ENCODE results near the gene NAB2. TPM values are rescaled to one million over a fixed set of nuclear protein-coding genes. Genes with fewer than 3 reads are reported as not detected.

NAB2 gene
- total RNA-seq, 2 experiments from 2014 or later, result 13.1 to 16.1 TPM

GRCh38 chr12:57103856-57104255 lies 14.9 kb downstream of the NAB2 start:
- Mint-ChIP-seq H3K27ac (peak overlapping the region; percentile 16), H3K36me3 (peaks cover 42% of the 10 kb centered on the region), H3K4me3 (no peak overlapping the region), H3K27me3 (no peaks in the 10 kb centered on the region), H3K9me3 (no peaks in the 10 kb centered on the region), H3K4me1 (peaks cover 54% of the 10 kb centered on the region)
- no peak for DNase-seq
- ATAC-seq (ENCODE audit: low read depth), result no peak
- POLR2A ChIA-PET, result interaction anchor here (0.6 to 4.1 kb wide), 5 partner anchors 8 to 25 kb away, joined by 3 to 21 read pairs (median 7); partner anchors contain the start of gene NEMP1

- Mint-ChIP-seq H3K4me1 (peaks cover 52% of the 10 kb centered on the region), H3K36me3 (peaks cover 40% of the 10 kb centered on the region), H3K27me3 (no peaks in the 10 kb centered on the region), H3K4me3 (no peak overlapping the region), H3K9me3 (no peaks in the 10 kb centered on the region), H3K27ac (no peak overlapping the region)
- ATAC-seq (ENCODE audit: low read depth), result no peak
- no peak for DNase-seq
- POLR2A ChIA-PET, result interaction anchor here (0.6 to 4.1 kb wide), 7 partner anchors 8 to 35 kb away, joined by 3 to 21 read pairs (median 6); partner anchors contain the start of genes LRP1 and NEMP1
Observed at GRCh38 chr12:57104292-57104910, 15.5 kb downstream of the NAB2 start.

GRCh38 chr12:57105011-57105753 lies 16.3 kb downstream of the NAB2 start:
- ATAC-seq (ENCODE audit: low read depth), result no peak
- Mint-ChIP-seq H3K27ac (no peak overlapping the region), H3K4me1 (peaks cover 58% of the 10 kb centered on the region)

GRCh38 chr12:57106021-57106708 lies 17.3 kb downstream of the NAB2 start:
- Mint-ChIP-seq H3K4me1 (peaks cover 56% of the 10 kb centered on the region), H3K36me3 (peaks cover 35% of the 10 kb centered on the region), H3K4me3 (no peak overlapping the region), H3K27me3 (no peaks in the 10 kb centered on the region), H3K27ac (no peak overlapping the region), H3K9me3 (no peaks in the 10 kb centered on the region)
- DNase-seq (no peak), ATAC-seq (ENCODE audit: low read depth) (no peak)
- POLR2A ChIA-PET, result interaction anchor here (0.6 to 1.7 kb wide), 5 partner anchors 8 to 37 kb away, joined by 3 to 5 read pairs (median 3); no protein-coding TSS in a partner anchor

More at GRCh38 chr12:57105011-57105753, 16.3 kb downstream of the NAB2 start:
- POLR2A ChIA-PET, result interaction anchor here (1.1 to 4.1 kb wide), 4 partner anchors 10 to 23 kb away, joined by 3 to 21 read pairs (median 6); partner anchors contain the start of gene LRP1
- no peaks in the 10 kb centered on the region for H3K27me3 Mint-ChIP-seq
- H3K36me3 Mint-ChIP-seq, result peaks cover 36% of the 10 kb centered on the region
- H3K9me3 Mint-ChIP-seq, result no peaks in the 10 kb centered on the region
- H3K4me3 Mint-ChIP-seq, result no peak overlapping the region
- DNase-seq, result no peak

- Mint-ChIP-seq H3K4me1 (peaks cover 59% of the 10 kb centered on the region), H3K27ac (peak overlapping the region; percentile 53), H3K36me3 (peaks cover 28% of the 10 kb centered on the region), H3K27me3 (no peaks in the 10 kb centered on the region), H3K4me3 (no peak overlapping the region), H3K9me3 (no peaks in the 10 kb centered on the region)
- ATAC-seq (ENCODE audit: low read depth) (no peak), DNase-seq (no peak)
- POLR2A ChIA-PET, result interaction anchor here (1.3 to 5.0 kb wide), 2 partner anchors 17 to 29 kb away, joined by 6 to 166 read pairs; partner anchors contain the start of genes NAB2 and NEMP1
Observed at GRCh38 chr12:57107456-57108155, 18.7 kb downstream of the NAB2 start.

- H3K4me3 Mint-ChIP-seq, result peak overlapping the region; percentile 94
- H3K4me1 Mint-ChIP-seq, result peaks cover 48% of the 10 kb centered on the region
- peak overlapping the region; percentile 97 for H3K27ac Mint-ChIP-seq
- no peaks in the 10 kb centered on the region for H3K9me3 Mint-ChIP-seq
- POLR2A ChIA-PET, result interaction anchor here (1.2 to 5.2 kb wide), 8 partner anchors 12 to 422 kb away, joined by 3 to 166 read pairs (median 36); partner anchors contain the start of genes NAB2, NEMP1 and PTGES3
- peaks cover 26% of the 10 kb centered on the region for H3K36me3 Mint-ChIP-seq
- ATAC-seq (ENCODE audit: low read depth), result no peak
- DNase-seq, result no peak
- H3K27me3 Mint-ChIP-seq, result no peaks in the 10 kb centered on the region
Observed at GRCh38 chr12:57109207-57110103, 20.5 kb downstream of the NAB2 start.

- Mint-ChIP-seq H3K4me3 (peak overlapping the region; percentile 94), H3K4me1 (peaks cover 41% of the 10 kb centered on the region), H3K9me3 (no peaks in the 10 kb centered on the region), H3K27ac (peak overlapping the region; percentile 97), H3K36me3 (peaks cover 19% of the 10 kb centered on the region), H3K27me3 (no peaks in the 10 kb centered on the region)
- DNase-seq (peak; percentile 77), ATAC-seq (ENCODE audit: low read depth) (peak; percentile 34)
- POLR2A ChIA-PET, result interaction anchor here (0.6 to 5.2 kb wide), 21 partner anchors 9 to 482 kb away, joined by 3 to 166 read pairs (median 11); partner anchors contain the start of genes LRP1, NAB2, NACA and NEMP1
Observed at GRCh38 chr12:57110104-57111030, 21.5 kb downstream of the NAB2 start.

GRCh38 chr12:57111031-57111734 lies 22.3 kb downstream of the NAB2 start, which contains the start of gene STAT6:
Gene STAT6 (minus strand): TSS chr12:57111362. CDS start chr12:57108278, 3,084 bp downstream.
- Mint-ChIP-seq H3K9me3 (no peaks in the 10 kb centered on the region), H3K36me3 (peaks cover 16% of the 10 kb centered on the region), H3K4me1 (peaks cover 37% of the 10 kb centered on the region), H3K27me3 (no peaks in the 10 kb centered on the region), H3K27ac (peak within 1 kb of the TSS; percentile 97), H3K4me3 (peak within 1 kb of the TSS; percentile 94)
- DNase-seq (peak; percentile 78), ATAC-seq (ENCODE audit: low read depth) (peak; percentile 74)
- POLR2A ChIA-PET, result interaction anchor here (0.6 to 5.2 kb wide), 36 partner anchors 10 to 817 kb away, joined by 3 to 166 read pairs (median 4); partner anchors contain the start of genes HSD17B6, LRP1, NAB2 and NACA

- H3K27ac Mint-ChIP-seq, result peak overlapping the region; percentile 97
- POLR2A ChIA-PET, result interaction anchor here (0.6 to 5.2 kb wide), 29 partner anchors 9 to 591 kb away, joined by 3 to 166 read pairs (median 7); partner anchors contain the start of genes HSD17B6, NAB2, NACA and NEMP1
- peak overlapping the region; percentile 94 for H3K4me3 Mint-ChIP-seq
- no peaks in the 10 kb centered on the region for H3K27me3 Mint-ChIP-seq
- ATAC-seq (ENCODE audit: low read depth), result peak; percentile 57
- peaks cover 27% of the 10 kb centered on the region for H3K4me1 Mint-ChIP-seq
- no peaks in the 10 kb centered on the region for H3K9me3 Mint-ChIP-seq
- H3K36me3 Mint-ChIP-seq, result peaks cover 6% of the 10 kb centered on the region
- no peak for DNase-seq
Observed at GRCh38 chr12:57112492-57113294, 23.8 kb downstream of the NAB2 start.

Measured in activated naive CD8-positive, alpha-beta T cell treated with anti-CD3 and anti-CD28 coated beads, Interleukin-2, amount 10 ng/mL, durations not matched to agents 7 days and 5 days (primary cell).